Liver (tissue), 9 donors: ENCODE data around the gene FLOT1. TPM values are rescaled to one million over a fixed set of nuclear protein-coding genes. Genes with fewer than 3 reads are reported as not detected.
A peak's percentile ranks its signal among the peaks of the same experiment; 100 is the strongest.

Experiments
- DNase-seq: peaks from one replicate; pipeline ENCODE4 v3.0.0-alpha.2; 2017; ENCODE audit warnings: low spot score
- H3K27ac ChIP-seq, 2 donors: one replicate each; pipeline ENCODE4 v1.7.0; 2013; ENCODE audit warnings: inconsistent platforms in 2 of 2, low read length in 2 of 2, control low read depth in 1 of 2, low read depth in 1 of 2, mild to moderate bottlenecking in 1 of 2
- H3K27me3 ChIP-seq, 4 donors: one replicate each; pipeline versions ENCODE4 v1.6.1 to v1.7.0; 2013; ENCODE audit warnings: low read length in 3 of 4, inconsistent platforms in 1 of 4, mild to moderate bottlenecking in 1 of 4, moderate library complexity in 1 of 4; ENCODE audit not compliant: control insufficient read depth in 4 of 4, insufficient read depth in 4 of 4
- H3K36me3 ChIP-seq, 4 donors: one replicate each; pipeline versions ENCODE4 v1.6.1 to v1.7.0; 2013; ENCODE audit warnings: low read length in 3 of 4, mild to moderate bottlenecking in 3 of 4, low read depth in 1 of 4, moderate library complexity in 1 of 4; ENCODE audit not compliant: control insufficient read depth in 4 of 4, insufficient read depth in 3 of 4
- H3K4me1 ChIP-seq, 4 donors: one replicate each; pipeline versions ENCODE4 v1.6.1 to v1.7.0; 2013; ENCODE audit warnings: low read length in 3 of 4, mild to moderate bottlenecking in 3 of 4, moderate library complexity in 1 of 4; ENCODE audit not compliant: control insufficient read depth in 4 of 4, insufficient read depth in 4 of 4
- H3K4me3 ChIP-seq, 3 donors: one replicate each; pipeline versions ENCODE4 v1.6.1 to v1.7.0; 2013; ENCODE audit warnings: low read length in 3 of 3, control low read depth in 1 of 3, low read depth in 1 of 3, mild to moderate bottlenecking in 1 of 3
- H3K9ac ChIP-seq, 2 donors: one replicate each; pipeline ENCODE4 v1.7.0; 2013; ENCODE audit warnings: low read length in 2 of 2, mild to moderate bottlenecking in 2 of 2, moderate library complexity in 2 of 2, control low read depth in 1 of 2, low read depth in 1 of 2
- H3K9me3 ChIP-seq, 4 donors: one replicate each; pipeline versions ENCODE4 v1.6.1 to v1.7.0; 2013; ENCODE audit warnings: low read length in 3 of 4; ENCODE audit not compliant: control insufficient read depth in 4 of 4
- EGR1 ChIP-seq, 2 donors: IDR thresholded peaks; 2 replicates each; pipeline ENCODE4 v1.6.1; 2016 to 2018; ENCODE audit warnings: antibody characterized with exemption in 2 of 2, low read depth in 2 of 2
- FOXA1 ChIP-seq: IDR thresholded peaks from 2 replicates; pipeline ENCODE4 v1.6.1; 2016; ENCODE audit warnings: antibody characterized with exemption
- FOXA2 ChIP-seq: IDR thresholded peaks from 2 replicates; pipeline ENCODE4 v1.6.1; 2016; ENCODE audit warnings: antibody characterized with exemption
- HNF4A ChIP-seq, 2 donors: conservative IDR thresholded peaks; 2 replicates each; pipeline ENCODE4 v1.6.1; 2016; ENCODE audit warnings: antibody characterized with exemption in 2 of 2, mild to moderate bottlenecking in 2 of 2
- HNF4G ChIP-seq: IDR thresholded peaks from 2 replicates; pipeline ENCODE4 v1.6.1; 2016; ENCODE audit warnings: antibody characterized with exemption
- JUND ChIP-seq, 2 donors: IDR thresholded peaks; 2 replicates each; pipeline ENCODE4 v1.6.1; 2016; ENCODE audit warnings: antibody characterized with exemption in 2 of 2
- NR2F2 ChIP-seq: IDR thresholded peaks from 2 replicates; pipeline ENCODE4 v1.6.1; 2016; ENCODE audit warnings: antibody characterized with exemption
- RAD21 ChIP-seq, 2 donors: IDR thresholded peaks; 2 replicates each; pipeline ENCODE4 v1.6.1; 2016; ENCODE audit warnings: antibody characterized with exemption in 2 of 2, mild to moderate bottlenecking in 2 of 2
- RXRA ChIP-seq, 2 donors: IDR thresholded peaks; 2 replicates each; pipeline ENCODE4 v1.6.1; 2017 to 2018; ENCODE audit warnings: antibody characterized with exemption in 2 of 2, mild to moderate bottlenecking in 1 of 2
- SP1 ChIP-seq: IDR thresholded peaks from 2 replicates; pipeline ENCODE4 v1.6.1; 2018; ENCODE audit warnings: antibody characterized with exemption, mild to moderate bottlenecking
- YY1 ChIP-seq: IDR thresholded peaks from 2 replicates; pipeline ENCODE4 v1.6.1; 2016; ENCODE audit warnings: antibody characterized with exemption, mild to moderate bottlenecking
- WGBS: extraction: QIAGEN DNeasy Blood & Tissue Kit; methylation state at CpG from one replicate; pipeline ENCODE4 v1.1.7; 2013; 5-methylcytosine and 5-hydroxymethylcytosine counted together
- polyA plus RNA-seq, 2 donors: library from polyadenylated mRNA; stranded (reverse) in 1 of 2; unstranded in 1 of 2; fragments of 200-250 nt in 1 of 2; fragments of >200 nt in 1 of 2; fragmentation: Nextera tagmentation in 1 of 2; extraction: Ambion mirVana in 1 of 2; gene quantifications; one replicate each; pipeline versions ENCODE4 v1.2.1 to v1.2.3, GENCODE V29; 2013 to 2015
- total RNA-seq, 2 donors: library from RNA; depleted of rRNA; stranded (reverse); fragments of >200 nt; gene quantifications; one replicate each; pipeline ENCODE4 v1.2.3, GENCODE V29; 2014
- TF ChIP-seq, protein P1 (sequence below): IDR thresholded peaks from 2 replicates; pipeline ENCODE4 v1.6.1; 2016; ENCODE audit warnings: antibody characterized with exemption
- TF ChIP-seq, protein P2 (sequence below): IDR thresholded peaks from 2 replicates; pipeline ENCODE4 v1.6.1; 2016; ENCODE audit warnings: antibody characterized with exemption, mild to moderate bottlenecking
- TF ChIP-seq, protein P3 (sequence below): fragments of 150-350 bp; IDR thresholded peaks from 2 replicates; pipeline ENCODE4 v1.5.1; 2017; ENCODE audit warnings: improper control_type of control experiment, low read depth, low read length; ENCODE audit not compliant: missing input control
- TF ChIP-seq, protein P4 (sequence below): IDR thresholded peaks from 2 replicates; pipeline ENCODE4 v1.6.1; 2016; ENCODE audit warnings: antibody characterized with exemption
- TF ChIP-seq, protein P5 (sequence below): IDR thresholded peaks from 2 replicates; pipeline ENCODE4 v1.6.1; 2016; ENCODE audit warnings: antibody characterized with exemption
- donor health status: healthy.
- donor health status: healthy.
- donor health status: healthy.
- donor health status: healthy.
- donor health status: healthy.

FLOT1 gene
- total and polyA plus RNA-seq, 4 donors = 38.6 to 99.8 (median 59.5) TPM

DNA sequence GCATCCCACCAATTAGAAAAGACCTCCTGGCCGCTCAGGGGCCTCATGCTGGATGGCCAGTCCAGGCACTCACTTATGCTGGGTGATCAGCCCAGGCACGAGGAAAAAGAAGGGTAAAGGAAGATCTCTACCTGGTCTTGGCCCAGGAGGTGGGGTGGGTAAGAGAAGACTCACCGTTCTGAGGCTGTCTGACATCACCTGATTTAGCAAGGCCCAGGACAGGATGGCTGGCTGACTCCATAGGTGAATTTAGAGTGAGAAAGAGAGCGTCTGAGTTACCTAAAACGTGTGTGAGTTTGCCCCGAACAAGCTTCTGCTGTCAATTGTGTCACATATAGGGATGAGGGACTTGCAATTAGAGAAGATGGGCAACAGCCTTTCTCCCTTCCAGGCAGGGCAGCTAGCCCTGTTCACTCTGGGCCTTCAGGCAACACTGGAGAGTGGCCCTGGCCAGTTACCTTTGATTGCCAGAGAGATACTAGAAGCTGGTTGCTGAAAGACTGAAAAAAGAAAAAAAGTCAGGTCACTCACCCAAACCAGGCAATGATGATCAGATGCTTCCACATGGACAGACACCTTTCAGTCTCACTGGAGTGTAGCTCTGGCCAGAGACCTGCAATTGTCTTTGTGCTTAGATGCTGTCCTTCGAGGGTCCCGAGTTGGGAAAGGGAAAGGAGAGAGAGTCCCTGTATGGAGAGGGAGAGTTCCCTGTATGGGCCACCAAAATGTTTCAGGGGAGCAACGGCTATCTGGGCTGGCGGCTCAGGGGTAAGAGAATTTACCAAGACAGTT, 37.6 kb upstream of the FLOT1 start:
- no peak overlapping the region for H3K4me3 ChIP-seq
- H3K9ac ChIP-seq = no peak overlapping the region
- WGBS = 88% methylated on average over 10 of the region's 10 CpGs
- H3K4me1 ChIP-seq = peaks cover 6 to 16% (median 10%) of the 10 kb centered on the region in 4 donors
- peak overlapping the region; percentile 56 to 88 for H3K27ac ChIP-seq
- TF ChIP-seq HNF4A (conservative IDR thresholded peaks at IDR 0.05) (no peak), EGR1 (IDR thresholded peaks at IDR 0.05; ENCODE audit: low read depth in 2 of 2) (no peak)
- no peaks in the 10 kb centered on the region for H3K9me3 ChIP-seq
- no peak for DNase-seq
- no peaks in the 10 kb centered on the region for H3K27me3 ChIP-seq
- H3K36me3 ChIP-seq = no peaks in the 10 kb centered on the region

DNA sequence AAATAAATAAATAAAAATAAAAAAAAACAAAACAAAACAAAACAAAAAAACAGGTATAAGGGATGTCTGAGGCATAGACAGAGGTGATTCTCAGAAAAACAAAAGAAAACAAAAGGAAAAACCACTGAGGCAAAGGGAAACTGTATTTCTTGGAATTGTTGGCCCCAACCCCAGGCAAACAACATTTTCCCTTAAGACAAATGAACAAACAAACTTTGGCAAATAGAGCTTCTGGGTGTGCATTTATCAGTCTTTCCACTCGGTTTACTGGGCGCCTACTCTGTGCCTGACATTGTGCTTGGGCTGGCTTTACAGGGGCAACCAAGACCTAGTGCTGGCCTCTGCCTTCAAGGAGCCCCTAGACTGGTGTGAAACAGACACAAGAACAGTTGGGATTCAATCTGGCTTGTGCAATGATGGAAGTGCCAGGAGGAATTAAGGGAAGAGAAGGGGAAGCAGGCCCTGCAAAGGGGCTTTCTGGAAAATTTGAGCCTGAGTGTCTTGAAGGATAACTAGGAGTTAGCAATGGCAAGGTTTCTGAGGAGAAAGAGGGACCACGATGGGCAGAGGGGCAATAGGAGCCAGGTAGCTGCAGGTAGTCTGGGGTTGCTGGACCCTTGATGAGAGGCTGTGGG, 35.6 kb upstream of the FLOT1 start:
- Histone ChIP-seq H3K4me1 (peaks cover 3 to 16% (median 9%) of the 10 kb centered on the region in 4 donors), H3K27ac (peak overlapping the region; percentile 0 to 55), H3K36me3 (no peaks in the 10 kb centered on the region), H3K9me3 (no peaks in the 10 kb centered on the region), H3K4me3 (no peak overlapping the region), H3K9ac (peak overlapping the region in 1 of 2 donors; percentile 34), H3K27me3 (no peaks in the 10 kb centered on the region)
- WGBS = 86% methylated on average over 3 of the region's 3 CpGs
- no peak for DNase-seq
- TF ChIP-seq SP1 (no peak), EGR1 (IDR thresholded peaks at IDR 0.05; ENCODE audit: low read depth in 2 of 2) (no peak), YY1 (no peak), RXRA (IDR thresholded peaks at IDR 0.05) (no peak), HNF4A (conservative IDR thresholded peaks at IDR 0.05) (no peak), RAD21 (IDR thresholded peaks at IDR 0.05) (no peak), NR2F2 (no peak), FOXA1 (no peak), FOXA2 (no peak), HNF4G (no peak), JUND (IDR thresholded peaks at IDR 0.05) (no peak)
- TF ChIP-seq, protein P1, sequence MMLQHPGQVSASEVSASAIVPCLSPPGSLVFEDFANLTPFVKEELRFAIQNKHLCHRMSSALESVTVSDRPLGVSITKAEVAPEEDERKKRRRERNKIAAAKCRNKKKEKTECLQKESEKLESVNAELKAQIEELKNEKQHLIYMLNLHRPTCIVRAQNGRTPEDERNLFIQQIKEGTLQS = no peak
- TF ChIP-seq, protein P2, sequence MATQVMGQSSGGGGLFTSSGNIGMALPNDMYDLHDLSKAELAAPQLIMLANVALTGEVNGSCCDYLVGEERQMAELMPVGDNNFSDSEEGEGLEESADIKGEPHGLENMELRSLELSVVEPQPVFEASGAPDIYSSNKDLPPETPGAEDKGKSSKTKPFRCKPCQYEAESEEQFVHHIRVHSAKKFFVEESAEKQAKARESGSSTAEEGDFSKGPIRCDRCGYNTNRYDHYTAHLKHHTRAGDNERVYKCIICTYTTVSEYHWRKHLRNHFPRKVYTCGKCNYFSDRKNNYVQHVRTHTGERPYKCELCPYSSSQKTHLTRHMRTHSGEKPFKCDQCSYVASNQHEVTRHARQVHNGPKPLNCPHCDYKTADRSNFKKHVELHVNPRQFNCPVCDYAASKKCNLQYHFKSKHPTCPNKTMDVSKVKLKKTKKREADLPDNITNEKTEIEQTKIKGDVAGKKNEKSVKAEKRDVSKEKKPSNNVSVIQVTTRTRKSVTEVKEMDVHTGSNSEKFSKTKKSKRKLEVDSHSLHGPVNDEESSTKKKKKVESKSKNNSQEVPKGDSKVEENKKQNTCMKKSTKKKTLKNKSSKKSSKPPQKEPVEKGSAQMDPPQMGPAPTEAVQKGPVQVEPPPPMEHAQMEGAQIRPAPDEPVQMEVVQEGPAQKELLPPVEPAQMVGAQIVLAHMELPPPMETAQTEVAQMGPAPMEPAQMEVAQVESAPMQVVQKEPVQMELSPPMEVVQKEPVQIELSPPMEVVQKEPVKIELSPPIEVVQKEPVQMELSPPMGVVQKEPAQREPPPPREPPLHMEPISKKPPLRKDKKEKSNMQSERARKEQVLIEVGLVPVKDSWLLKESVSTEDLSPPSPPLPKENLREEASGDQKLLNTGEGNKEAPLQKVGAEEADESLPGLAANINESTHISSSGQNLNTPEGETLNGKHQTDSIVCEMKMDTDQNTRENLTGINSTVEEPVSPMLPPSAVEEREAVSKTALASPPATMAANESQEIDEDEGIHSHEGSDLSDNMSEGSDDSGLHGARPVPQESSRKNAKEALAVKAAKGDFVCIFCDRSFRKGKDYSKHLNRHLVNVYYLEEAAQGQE = no peak
- TF ChIP-seq, protein P3, sequence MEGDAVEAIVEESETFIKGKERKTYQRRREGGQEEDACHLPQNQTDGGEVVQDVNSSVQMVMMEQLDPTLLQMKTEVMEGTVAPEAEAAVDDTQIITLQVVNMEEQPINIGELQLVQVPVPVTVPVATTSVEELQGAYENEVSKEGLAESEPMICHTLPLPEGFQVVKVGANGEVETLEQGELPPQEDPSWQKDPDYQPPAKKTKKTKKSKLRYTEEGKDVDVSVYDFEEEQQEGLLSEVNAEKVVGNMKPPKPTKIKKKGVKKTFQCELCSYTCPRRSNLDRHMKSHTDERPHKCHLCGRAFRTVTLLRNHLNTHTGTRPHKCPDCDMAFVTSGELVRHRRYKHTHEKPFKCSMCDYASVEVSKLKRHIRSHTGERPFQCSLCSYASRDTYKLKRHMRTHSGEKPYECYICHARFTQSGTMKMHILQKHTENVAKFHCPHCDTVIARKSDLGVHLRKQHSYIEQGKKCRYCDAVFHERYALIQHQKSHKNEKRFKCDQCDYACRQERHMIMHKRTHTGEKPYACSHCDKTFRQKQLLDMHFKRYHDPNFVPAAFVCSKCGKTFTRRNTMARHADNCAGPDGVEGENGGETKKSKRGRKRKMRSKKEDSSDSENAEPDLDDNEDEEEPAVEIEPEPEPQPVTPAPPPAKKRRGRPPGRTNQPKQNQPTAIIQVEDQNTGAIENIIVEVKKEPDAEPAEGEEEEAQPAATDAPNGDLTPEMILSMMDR = no peak
- TF ChIP-seq, protein P4, sequence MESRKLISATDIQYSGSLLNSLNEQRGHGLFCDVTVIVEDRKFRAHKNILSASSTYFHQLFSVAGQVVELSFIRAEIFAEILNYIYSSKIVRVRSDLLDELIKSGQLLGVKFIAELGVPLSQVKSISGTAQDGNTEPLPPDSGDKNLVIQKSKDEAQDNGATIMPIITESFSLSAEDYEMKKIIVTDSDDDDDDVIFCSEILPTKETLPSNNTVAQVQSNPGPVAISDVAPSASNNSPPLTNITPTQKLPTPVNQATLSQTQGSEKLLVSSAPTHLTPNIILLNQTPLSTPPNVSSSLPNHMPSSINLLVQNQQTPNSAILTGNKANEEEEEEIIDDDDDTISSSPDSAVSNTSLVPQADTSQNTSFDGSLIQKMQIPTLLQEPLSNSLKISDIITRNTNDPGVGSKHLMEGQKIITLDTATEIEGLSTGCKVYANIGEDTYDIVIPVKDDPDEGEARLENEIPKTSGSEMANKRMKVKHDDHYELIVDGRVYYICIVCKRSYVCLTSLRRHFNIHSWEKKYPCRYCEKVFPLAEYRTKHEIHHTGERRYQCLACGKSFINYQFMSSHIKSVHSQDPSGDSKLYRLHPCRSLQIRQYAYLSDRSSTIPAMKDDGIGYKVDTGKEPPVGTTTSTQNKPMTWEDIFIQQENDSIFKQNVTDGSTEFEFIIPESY = no peak
- TF ChIP-seq, protein P5, sequence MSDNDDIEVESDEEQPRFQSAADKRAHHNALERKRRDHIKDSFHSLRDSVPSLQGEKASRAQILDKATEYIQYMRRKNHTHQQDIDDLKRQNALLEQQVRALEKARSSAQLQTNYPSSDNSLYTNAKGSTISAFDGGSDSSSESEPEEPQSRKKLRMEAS = no peak
